ENCODE data around the gene SEC14L1.
"Not testable (repeated sequence)": the region's sequence is repeated elsewhere in the genome, so short reads cannot be mapped to it uniquely, and the experiment has no call there.

Gene SEC14L1

GRCh38 chr17:77245162-77245926, 104.6 kb downstream of the SEC14L1 start:
- no peak for DNase-seq

- no peak for DNase-seq
These were observed 105.6 kb downstream of the SEC14L1 start for GRCh38 chr17:77246110-77247047.

DNA sequence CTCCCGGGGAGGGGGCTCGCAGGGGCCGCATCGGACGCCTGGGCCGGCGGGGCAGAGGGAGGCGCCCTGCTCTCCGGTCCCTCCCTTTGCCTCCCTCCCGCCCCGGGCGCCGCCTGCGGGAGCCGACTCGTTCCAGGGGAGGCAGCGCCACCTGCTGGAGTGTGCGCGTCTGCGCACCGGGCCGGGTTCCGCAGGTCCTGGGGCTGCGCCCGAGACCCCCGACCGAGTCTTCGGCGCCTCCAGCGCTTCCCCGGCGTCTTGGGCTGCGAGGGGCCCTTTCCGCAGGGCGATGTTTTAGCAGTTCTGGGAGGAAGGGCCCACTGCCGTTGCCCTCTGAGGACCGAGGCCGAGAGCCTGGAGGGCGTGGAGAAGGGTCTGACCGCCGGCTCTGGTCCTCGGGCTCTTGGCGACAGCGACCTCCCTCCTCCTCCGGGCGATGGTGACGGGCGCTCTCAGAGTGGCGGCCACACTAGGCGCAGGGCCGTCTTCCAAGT, 106.3 kb downstream of the SEC14L1 start:
- peak; percentile 49 to 57 for DNase-seq

GRCh38 chr17:77247609-77248008, 106.8 kb downstream of the SEC14L1 start:
- DNase-seq, result no peak

DNA sequence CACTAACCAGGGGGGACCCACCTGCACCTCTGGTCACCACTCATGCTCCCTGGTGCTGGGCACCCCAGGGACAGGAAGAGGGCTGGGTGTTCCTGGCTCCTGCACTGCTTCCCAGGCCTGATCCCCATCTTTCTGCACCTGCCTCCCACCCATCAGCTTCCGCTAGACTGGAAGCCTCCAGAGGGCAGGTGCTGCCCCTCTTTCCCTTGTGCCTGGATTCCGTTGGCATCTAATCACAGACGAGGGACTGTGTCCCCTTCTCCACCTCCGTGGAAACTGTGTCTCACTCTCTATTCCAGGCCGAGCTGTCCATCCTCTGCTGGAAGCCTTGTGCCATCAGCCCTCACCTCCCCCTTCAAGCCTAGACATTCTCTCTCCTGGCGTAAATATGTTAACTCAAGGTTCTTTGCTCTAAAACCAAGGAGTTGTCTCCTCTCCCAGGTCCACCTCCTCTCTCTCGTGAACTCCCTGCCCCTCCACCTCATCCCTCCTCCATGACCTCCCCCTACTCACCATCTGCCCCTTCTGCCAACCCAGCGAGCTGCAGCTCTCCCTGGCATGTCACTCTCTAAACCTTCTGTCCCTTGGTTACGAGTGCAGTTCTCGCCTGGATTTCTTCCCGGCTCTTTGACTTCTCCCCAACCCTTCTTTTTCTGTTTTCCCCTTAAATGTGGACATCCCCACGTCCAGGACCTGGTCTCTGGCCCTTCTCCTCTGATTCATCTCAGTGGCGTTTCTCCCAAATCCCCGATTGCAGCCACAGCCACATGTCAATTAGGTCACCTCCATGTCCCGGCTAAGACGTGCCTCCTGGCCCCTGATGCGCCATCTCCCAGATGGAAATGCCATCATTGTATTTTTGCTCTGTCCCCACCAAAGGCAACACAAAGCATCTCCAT, 107.7 kb downstream of the SEC14L1 start:
- no peak for DNase-seq

DNA sequence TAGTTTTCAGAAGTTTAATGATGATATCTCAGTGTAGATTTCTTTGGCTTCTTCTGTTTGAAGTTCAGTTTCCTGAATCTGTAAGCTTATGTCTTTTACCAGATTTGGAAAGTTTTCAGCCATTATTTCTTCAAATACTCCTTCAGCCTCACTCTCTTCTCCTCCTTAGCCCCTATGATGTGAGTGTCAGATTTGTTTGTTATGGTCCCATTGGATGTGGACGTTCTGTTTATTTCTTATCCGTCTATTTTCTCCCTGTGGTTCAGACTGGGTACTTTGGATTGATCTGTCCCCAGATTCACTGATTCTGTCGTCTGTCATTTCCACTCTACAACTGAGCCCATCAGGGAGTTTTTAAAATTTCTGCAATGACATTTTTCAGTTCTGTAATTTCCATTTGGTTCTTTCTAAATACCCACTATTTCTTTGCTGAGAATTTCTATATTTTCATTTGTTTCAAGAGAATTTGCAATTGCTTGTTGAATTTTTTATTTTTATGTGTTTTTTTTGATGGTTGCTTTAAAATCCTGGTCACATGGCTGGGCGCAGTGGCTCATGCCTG, 110.9 kb downstream of the SEC14L1 start:
- no peak for DNase-seq

DNA sequence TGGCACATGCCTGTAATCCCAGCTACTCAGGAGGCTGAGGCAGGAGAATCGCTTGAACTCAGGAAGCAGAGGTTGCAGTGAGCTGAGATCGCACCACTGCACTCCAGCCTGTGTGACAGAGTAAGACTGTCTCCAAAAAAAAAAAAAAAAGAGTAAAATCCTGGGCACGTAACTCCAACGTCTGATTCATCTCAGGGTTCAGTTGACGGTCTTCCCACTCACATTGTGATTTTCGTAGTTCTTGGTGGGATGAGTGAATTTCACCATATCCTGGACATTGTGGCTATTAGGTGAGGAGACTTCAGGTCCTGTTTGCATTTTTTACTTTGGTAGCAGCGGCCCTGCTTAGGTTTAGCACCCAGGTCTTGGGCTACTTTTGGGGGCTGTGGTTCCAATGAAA, 111.5 kb downstream of the SEC14L1 start:
- not testable (repeated sequence) for DNase-seq

DNA sequence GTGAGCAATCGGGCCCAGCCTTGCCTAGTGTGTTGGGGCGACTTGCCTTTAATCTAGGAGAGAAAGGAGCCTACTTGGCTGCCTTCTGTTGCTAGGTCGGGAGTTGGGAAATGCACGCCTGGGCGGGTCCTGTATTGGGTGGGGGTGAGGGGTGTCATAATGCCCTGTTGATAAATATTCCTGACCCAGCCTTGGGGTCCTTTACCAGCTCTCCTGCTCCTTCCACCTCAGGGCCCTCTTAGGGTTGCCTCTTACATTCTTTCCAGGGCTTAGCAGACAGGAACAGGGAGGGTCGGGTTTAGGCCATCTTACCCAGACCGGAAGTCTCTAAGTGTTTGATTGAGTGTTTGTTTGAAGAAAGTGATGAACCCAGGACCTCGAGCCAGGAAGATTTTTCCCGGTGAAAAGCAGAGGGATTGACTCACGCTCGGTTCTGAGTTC, 112.9 kb downstream of the SEC14L1 start:
- DNase-seq, result no peak

GRCh38 chr17:77254951-77255825, 114.4 kb downstream of the SEC14L1 start:
- no peak for DNase-seq

- not testable (repeated sequence) for DNase-seq
These were observed 115.2 kb downstream of the SEC14L1 start for GRCh38 chr17:77255970-77256369.

- no peak for DNase-seq
These were observed 115.9 kb downstream of the SEC14L1 start for GRCh38 chr17:77256710-77257109.

GRCh38 chr17:77257169-77257568, 116.4 kb downstream of the SEC14L1 start:
- DNase-seq, result no peak

- no peak for DNase-seq
These were observed 117.1 kb downstream of the SEC14L1 start for GRCh38 chr17:77257596-77258458.

DNA sequence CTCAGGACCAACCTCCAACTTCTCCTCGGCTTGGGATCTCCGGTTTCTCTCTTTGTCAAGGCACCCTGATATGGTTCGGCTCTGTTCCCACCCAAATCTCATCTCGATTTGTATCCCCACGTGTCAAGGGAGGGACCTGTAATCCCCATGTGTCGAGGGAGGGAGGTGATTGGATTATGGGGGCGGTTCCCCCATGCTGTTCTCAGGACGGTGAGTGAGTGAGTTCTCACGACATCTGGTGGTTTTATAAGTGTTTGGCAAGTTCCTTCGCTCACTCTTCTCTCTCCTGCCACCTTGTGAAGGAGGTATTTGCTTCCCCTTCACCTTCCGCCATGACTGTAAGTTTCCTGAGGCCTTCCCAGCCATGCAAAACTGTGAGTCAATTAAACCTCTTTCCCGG, 117.9 kb downstream of the SEC14L1 start:
- DNase-seq, result no peak

DNA sequence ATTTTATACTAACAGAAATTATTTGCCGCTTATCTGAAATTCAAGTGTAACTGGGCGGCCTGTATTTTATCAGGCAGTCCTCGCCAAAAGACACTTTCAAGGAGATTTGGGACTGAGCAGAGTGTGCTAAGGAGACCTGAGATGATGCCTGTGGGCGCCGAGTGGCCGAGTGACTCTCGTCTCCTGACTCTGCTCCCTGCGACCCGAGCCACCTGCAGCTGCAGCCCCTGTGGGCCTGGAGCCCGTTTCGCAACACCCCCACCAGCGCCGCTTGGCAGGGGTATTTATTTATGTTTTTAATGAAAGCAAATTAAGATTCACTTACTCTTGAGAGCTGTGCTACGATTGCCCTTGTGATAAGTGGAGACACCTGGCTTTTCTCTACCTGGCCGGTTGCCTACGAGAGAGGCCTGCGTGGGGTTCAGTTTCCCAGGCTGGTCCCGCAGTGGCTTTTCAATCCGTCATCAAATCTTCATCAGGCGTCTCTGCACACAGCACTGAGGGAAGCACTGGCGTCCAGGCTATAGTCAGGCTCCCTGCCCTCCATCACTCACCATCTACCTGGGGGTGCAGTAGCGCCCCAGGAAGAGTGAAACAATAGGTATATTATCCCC, 124.0 kb downstream of the SEC14L1 start:
- DNase-seq, result no peak

DNA sequence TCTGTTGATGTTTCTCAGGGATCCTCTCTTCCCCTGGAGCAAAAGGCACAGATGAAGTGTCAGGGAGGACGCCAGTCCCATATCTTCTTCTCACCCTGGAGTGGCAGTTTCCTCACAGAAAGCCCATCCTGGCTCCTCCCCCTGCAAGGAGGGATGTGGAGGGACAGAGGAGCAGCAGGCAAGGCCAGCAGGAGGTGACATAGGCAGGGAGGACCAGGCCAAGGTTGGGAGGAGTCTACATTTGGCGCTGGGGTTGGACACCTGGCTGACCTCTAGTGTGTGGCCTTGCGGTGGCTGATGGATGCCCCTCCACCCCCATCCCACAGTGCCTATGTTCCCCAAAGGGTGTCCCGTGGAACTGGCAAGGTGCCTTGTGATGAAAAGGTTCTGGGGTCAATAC, 125.4 kb downstream of the SEC14L1 start:
- no peak for DNase-seq
